Stomach (tissue), 4 donors: ENCODE results near the gene CCR5.

ENCODE experiments used
- POLR2AphosphoS5 ChIP-seq, 3 donors: sonication (generic); formaldehyde crosslinking; IDR thresholded peaks; one replicate each; pipeline ENCODE4 v1.6.1; 2016; ENCODE audit warnings: antibody characterized with exemption in 3 of 3
- TF ChIP-seq, protein P1 (sequence below), 7 experiments: fragments of 450-650 bp in 4 of 7; fragments of 200-600 bp in 3 of 7; sonication (generic) in 3 of 7; IDR thresholded peaks; one replicate each; pipeline ENCODE4 v1.5.1; 2016 to 2019; ENCODE audit warnings: antibody characterized with exemption in 7 of 7, control low read depth in 2 of 7, mild to moderate bottlenecking in 1 of 7

DNA sequence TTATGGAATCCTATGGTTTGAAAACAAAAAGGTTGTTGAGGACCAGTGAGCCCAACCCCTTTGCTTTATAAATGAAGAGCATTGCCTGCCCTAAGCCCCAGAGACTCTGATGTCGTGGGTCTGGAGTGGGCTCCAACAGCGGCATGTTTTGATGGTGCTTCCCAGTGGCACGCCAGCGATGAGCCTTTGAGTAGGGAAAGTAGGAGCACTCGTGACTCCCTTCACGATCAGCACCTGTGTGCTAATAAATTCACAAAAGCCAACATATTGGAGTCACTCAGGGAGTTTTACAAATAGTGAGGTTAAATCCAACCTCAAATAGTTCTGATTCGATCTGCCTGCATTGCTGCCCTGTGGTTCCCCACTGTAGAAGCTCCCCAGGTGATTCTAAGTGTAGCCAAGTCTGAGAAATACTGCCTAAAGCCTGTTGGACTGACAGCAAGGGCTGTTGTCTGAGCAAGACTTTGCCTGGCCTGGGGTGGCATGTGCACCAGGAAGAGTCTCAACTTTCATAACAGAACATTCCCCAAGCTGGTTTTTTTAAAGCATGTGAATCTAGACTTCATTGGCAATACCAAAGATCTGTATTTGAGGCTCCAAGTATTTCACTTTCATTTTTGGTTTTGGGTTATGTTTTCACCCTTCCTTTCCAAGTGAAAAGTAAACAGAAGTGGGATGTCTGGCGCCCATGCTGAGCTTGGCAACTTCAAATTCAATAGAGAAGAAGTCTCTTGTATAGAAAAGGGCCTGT is 9.9 kb downstream of the CCR5 start:
- no peak for TF ChIP-seq POLR2AphosphoS5 (IDR thresholded peaks at IDR 0.05)
- TF ChIP-seq, protein P1, sequence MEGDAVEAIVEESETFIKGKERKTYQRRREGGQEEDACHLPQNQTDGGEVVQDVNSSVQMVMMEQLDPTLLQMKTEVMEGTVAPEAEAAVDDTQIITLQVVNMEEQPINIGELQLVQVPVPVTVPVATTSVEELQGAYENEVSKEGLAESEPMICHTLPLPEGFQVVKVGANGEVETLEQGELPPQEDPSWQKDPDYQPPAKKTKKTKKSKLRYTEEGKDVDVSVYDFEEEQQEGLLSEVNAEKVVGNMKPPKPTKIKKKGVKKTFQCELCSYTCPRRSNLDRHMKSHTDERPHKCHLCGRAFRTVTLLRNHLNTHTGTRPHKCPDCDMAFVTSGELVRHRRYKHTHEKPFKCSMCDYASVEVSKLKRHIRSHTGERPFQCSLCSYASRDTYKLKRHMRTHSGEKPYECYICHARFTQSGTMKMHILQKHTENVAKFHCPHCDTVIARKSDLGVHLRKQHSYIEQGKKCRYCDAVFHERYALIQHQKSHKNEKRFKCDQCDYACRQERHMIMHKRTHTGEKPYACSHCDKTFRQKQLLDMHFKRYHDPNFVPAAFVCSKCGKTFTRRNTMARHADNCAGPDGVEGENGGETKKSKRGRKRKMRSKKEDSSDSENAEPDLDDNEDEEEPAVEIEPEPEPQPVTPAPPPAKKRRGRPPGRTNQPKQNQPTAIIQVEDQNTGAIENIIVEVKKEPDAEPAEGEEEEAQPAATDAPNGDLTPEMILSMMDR (IDR thresholded peaks at IDR 0.05): no peak
